ENCODE measurements around the gene PAPSS2.

GRCh38 chr10:87618566-87619423, 40.9 kb upstream of the PAPSS2 start:
- TF ChIP-seq CTCF (IDR thresholded peaks at IDR 0.05) (no peak), POLR2A (IDR thresholded peaks at IDR 0.05) (no peak)
